Measurements from ENCODE around the gene PRICKLE2. TPM values are rescaled to one million over a fixed set of nuclear protein-coding genes. Genes with fewer than 3 reads are reported as not detected.

Gene PRICKLE2
- total RNA-seq, 1 donor from 2014 or later: 43.5 TPM

DNA sequence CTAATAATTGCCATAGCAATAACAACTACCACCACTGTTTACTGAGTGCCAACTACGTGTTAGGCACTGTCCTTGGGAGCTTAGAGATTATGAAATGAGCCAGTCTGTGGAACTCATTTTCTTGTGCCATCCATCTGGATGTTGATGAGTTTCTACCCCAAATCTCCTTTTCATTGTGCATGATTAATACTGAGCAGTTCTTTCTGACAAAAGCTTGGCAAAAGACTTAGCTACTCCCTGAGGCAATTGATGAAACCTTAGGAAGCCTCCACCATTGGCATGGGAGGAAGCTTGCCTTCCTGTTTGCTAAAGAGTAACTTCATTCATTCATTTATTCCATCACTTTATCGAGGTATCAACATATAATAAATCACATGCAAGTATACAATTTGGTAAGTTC lies 39.8 kb downstream of the PRICKLE2 start:
- intact Hi-C loops (cut with DNase I): no loop called here
- Histone ChIP-seq H3K27ac (no peak overlapping the region), H3K4me3 (no peak overlapping the region), H3K27me3 (ENCODE audit: low read depth) (no peaks in the 10 kb centered on the region), H3K9me3 (no peaks in the 10 kb centered on the region), H3K4me1 (peaks cover 47% of the 10 kb centered on the region), H3K36me3 (no peaks in the 10 kb centered on the region)
- ATAC-seq: no peak
- DNase-seq: no peak
- TF ChIP-seq, protein P1, sequence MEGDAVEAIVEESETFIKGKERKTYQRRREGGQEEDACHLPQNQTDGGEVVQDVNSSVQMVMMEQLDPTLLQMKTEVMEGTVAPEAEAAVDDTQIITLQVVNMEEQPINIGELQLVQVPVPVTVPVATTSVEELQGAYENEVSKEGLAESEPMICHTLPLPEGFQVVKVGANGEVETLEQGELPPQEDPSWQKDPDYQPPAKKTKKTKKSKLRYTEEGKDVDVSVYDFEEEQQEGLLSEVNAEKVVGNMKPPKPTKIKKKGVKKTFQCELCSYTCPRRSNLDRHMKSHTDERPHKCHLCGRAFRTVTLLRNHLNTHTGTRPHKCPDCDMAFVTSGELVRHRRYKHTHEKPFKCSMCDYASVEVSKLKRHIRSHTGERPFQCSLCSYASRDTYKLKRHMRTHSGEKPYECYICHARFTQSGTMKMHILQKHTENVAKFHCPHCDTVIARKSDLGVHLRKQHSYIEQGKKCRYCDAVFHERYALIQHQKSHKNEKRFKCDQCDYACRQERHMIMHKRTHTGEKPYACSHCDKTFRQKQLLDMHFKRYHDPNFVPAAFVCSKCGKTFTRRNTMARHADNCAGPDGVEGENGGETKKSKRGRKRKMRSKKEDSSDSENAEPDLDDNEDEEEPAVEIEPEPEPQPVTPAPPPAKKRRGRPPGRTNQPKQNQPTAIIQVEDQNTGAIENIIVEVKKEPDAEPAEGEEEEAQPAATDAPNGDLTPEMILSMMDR (IDR thresholded peaks at IDR 0.05): no peak

DNA sequence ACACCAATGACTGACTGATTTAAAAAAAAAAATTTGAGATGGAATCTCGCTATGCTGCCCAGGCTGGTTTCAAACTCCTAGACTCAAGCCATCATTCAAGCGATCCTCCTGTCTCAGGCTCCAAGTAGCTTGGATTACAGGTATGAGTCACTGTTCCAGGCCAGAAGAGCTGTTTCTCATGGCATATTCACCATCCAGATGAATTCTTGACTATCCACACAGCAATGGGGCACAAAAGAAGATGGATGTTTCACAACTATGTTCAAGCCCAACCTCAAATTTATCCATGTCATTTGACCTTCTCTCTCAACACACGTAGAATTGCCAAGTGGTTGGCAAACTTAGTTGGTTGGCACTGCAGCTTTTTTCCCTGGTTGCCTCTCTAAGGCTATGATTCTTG lies 40.6 kb downstream of the PRICKLE2 start:
- no peak for ATAC-seq
- no peaks in the 10 kb centered on the region for H3K9me3 ChIP-seq
- TF ChIP-seq, protein P1 (IDR thresholded peaks at IDR 0.05): no peak
- no peak overlapping the region for H3K4me3 ChIP-seq
- intact Hi-C loops (cut with DNase I): no loop called here
- H3K27ac ChIP-seq: no peak overlapping the region
- H3K27me3 ChIP-seq (ENCODE audit: low read depth): no peaks in the 10 kb centered on the region
- H3K4me1 ChIP-seq: peaks cover 43% of the 10 kb centered on the region
- H3K36me3 ChIP-seq: no peaks in the 10 kb centered on the region
- DNase-seq: no peak

DNA sequence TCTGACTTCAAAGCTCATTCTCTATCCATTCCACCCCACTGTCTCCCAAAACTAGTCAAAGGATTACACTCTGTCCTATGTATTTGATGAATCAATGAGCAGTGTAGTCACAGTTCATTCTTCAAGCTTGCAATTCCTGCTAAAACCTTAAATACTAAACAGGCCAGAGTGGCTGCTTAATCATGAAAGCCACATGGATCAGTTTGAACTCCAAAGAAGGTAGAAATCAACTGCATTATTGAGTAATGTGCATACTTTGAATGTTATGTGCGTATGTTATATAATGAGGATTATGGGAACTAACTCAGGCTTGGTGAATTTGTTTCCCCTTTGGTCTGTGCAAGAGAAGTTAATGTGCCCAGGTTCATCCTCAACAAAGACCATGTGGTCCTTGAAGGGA lies 45.4 kb downstream of the PRICKLE2 start:
- H3K4me3 ChIP-seq: no peak overlapping the region
- no peaks in the 10 kb centered on the region for H3K9me3 ChIP-seq
- ATAC-seq (no peak), DNase-seq (no peak)
- H3K27me3 ChIP-seq (ENCODE audit: low read depth): no peaks in the 10 kb centered on the region
- TF ChIP-seq, protein P1 (IDR thresholded peaks at IDR 0.05): no peak
- no peak overlapping the region for H3K27ac ChIP-seq
- H3K4me1 ChIP-seq: no peaks in the 10 kb centered on the region
- H3K36me3 ChIP-seq: no peaks in the 10 kb centered on the region
- intact Hi-C loops (cut with DNase I): no loop called here

DNA sequence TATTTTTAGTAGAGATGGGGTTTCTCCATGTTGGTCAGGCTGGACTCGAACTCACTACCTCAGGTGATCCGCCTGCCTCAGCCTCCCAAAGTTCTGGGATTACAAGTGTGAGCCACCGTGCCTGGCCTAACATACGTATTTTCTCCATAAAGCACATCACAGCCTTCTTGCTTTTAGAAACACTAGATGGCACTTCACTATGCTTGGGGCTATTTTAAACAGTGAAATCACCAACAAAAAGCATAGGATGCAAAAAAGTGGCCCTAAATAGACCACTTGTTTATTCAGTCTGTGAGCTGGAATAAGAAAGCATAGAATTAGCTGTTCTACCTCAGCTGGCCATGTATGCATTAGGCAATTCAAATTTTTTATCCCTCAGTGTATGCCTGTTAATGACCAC lies 46.0 kb downstream of the PRICKLE2 start:
- TF ChIP-seq, protein P1 (IDR thresholded peaks at IDR 0.05): no peak
- ATAC-seq: no peak
- intact Hi-C loops (cut with DNase I): no loop called here
- no peaks in the 10 kb centered on the region for H3K36me3 ChIP-seq
- no peak overlapping the region for H3K4me3 ChIP-seq
- H3K27ac ChIP-seq: no peak overlapping the region
- H3K9me3 ChIP-seq: no peaks in the 10 kb centered on the region
- no peaks in the 10 kb centered on the region for H3K4me1 ChIP-seq
- DNase-seq: no peak
- H3K27me3 ChIP-seq (ENCODE audit: low read depth): no peaks in the 10 kb centered on the region

DNA sequence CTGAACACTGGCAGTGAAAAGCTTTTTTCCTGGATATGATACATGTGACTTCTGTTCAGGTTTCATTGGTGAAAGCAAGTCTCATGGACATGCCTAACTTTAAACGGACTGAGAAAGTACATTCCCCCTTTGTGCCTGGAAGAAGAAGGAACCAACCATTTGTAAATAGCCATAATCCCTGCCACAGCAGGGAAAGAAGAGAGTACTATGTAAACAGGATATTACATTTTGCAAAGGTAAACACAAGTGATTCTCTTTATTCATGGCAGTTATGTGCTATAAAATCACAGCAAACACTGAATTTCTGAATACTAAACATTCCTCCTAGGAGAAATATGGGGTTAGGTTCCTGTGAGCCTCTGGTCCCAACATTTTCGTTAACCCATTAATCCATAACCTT lies 46.8 kb downstream of the PRICKLE2 start:
- ATAC-seq (no peak), DNase-seq (no peak)
- TF ChIP-seq, protein P1 (IDR thresholded peaks at IDR 0.05): no peak
- Histone ChIP-seq H3K4me3 (no peak overlapping the region), H3K9me3 (no peaks in the 10 kb centered on the region), H3K36me3 (no peaks in the 10 kb centered on the region), H3K27me3 (ENCODE audit: low read depth) (no peaks in the 10 kb centered on the region), H3K4me1 (no peaks in the 10 kb centered on the region), H3K27ac (no peak overlapping the region)
- intact Hi-C loops (cut with DNase I): no loop called here

DNA sequence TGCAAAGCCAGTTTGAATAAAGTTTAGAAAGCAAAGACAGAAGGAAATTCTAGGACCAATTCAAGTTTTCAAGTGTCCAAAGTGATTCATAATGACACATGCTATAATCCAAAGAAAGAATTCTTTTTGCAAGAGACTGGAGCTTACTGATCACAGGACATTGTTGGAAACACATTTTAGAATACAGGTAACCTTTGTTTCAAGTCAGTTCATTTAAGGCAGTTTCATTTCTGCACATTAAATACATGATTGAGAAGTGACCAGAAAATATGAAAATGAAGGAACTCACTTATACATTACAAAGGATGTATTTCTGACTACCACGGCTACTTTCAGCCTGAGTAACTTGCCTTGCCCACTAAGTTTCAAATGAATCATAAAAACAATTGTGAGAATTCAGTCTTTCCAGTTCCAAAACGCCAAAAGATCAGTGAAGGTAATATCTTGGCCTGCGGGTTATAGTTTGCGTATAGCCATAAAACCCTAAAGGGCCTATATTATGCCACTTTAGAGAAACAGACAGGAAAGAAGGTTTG lies 48.7 kb downstream of the PRICKLE2 start:
- TF ChIP-seq, protein P1 (IDR thresholded peaks at IDR 0.05): no peak
- intact Hi-C loops (cut with DNase I): no loop called here
- ATAC-seq (no peak), DNase-seq (no peak)
- Histone ChIP-seq H3K36me3 (no peaks in the 10 kb centered on the region), H3K27me3 (ENCODE audit: low read depth) (no peaks in the 10 kb centered on the region), H3K27ac (no peak overlapping the region), H3K4me3 (no peak overlapping the region), H3K9me3 (no peaks in the 10 kb centered on the region), H3K4me1 (no peaks in the 10 kb centered on the region)
